Stimulated activated CD8-positive, alpha-beta memory T cell treated with anti-CD3 and anti-CD28 coated beads, Interleukin-4, amount 100 ng/mL, for 24 hours (primary cell): Measurements from ENCODE around the gene RSPH3.
"Not testable (repeated sequence)": the region's sequence is repeated elsewhere in the genome, so short reads cannot be mapped to it uniquely, and the experiment has no call there.

Experiments used
- DNase-seq: peaks from one replicate; pipeline ENCODE4 v3.0.0-alpha.2; 2020; ENCODE audit warnings: low read depth

The RSPH3 gene

DNA sequence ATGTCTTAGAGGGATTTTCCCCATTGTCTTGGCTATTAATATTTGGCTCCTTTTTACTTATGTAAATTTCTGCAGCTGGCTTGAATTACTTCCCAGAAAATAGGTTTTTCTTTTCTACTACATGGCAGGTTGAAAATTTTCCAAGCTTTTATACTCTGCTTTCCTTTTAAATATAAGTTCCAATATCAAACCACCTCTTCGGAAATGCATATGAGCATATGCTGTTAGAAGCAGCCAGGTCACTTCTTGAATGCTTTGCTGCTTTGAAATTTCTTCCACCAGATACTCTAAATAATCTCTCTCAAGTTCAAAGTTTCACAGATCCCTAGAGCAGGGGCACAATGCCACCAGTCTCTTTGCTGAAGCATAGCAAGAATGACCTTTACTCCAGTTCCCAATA lies 25.2 kb upstream of the RSPH3 start:
- DNase-seq, result not testable (repeated sequence)

DNA sequence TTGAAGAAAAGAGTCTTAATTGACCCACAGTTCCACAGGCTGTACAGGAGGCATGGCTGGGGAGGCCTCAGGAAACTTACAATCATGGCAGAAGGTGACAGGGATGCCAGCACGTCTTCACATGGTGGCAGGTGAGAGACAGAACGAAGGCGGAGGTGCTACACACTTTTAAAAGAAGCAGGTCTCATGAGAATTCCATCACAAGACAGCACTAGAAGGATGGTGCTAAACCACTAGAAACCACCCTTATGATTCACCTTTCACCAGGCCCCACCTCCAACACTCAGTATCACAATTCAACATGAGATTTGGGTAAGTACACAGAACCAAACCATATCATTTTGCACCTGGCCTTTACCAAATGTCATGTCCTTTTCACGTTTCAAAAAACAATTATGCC lies 23.9 kb upstream of the RSPH3 start:
- DNase-seq, result no peak

DNA sequence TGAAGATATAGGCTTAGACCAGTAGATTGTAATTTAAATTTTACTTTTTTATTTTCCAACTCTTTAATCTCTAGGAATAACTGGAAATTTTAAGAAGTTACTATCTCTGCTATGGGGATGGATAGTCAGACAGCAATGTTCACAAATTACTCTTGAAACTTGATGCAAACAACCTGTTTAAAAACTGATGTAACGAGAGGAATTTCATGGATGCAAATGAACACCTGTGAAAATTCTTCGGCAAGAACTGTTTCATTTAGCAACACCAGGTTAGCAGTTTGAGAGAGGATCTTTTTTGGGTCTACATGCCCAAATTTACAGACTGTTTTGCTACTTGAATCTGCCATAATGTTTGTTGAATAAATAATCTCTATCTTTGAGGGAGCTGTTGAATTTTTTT lies 20.0 kb upstream of the RSPH3 start:
- DNase-seq, result no peak

DNA sequence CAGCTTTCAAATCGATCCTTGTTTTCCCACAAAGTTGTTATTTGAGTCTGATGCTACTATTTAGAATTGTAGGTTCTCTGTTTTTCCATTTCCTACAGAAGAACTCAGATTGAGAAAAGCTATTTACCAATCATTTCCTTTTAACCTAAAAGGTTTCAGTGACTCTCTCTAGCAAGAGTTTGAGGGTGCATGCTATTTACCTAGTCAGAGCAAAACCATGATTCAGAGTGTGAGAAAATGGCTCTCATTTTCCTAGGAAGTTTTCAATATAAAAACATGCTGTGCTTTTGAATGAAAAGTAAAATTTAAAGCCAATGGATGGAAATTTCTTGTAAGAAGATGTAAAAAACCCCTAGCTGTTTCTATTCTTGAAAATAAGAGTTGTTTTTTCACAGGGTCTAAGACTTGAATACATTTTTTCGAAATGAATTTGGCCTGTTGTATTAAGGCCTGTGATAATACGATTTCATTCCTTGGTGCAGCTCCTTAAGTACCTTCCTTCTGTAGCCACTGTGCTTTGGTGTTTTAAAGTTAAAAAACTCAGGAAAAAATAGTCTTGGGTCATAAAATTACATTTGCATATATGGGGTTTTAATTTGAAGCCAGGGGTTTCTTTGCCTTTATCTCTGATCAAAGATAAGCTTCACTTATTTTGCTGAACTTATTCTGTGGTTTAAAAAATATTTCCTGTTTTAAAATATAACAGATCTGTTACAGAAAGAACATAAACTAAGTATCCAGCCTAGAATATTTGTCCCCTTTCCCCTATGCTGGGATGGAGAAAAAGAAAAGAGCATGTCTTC lies 18.0 kb upstream of the RSPH3 start:
- no peak for DNase-seq

DNA sequence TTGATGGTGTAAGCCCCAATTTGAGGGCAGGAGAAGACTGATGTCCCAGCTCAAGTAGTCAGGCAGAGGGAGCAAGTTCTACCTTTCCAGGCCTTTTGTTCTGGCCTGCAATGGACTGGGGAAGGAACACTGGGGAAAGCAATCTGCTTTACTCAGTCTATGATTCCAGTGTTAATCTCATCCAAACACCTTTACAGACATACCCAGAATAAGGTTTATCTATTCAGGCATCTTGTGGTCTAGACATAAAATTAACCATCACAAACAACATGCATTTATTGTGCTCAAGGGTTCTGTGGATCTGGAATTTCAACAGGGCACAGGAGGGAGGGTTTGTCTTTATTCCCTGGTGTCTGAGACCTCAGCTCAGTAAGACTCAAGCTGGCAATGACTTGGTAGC lies 14.4 kb upstream of the RSPH3 start:
- no peak for DNase-seq

DNA sequence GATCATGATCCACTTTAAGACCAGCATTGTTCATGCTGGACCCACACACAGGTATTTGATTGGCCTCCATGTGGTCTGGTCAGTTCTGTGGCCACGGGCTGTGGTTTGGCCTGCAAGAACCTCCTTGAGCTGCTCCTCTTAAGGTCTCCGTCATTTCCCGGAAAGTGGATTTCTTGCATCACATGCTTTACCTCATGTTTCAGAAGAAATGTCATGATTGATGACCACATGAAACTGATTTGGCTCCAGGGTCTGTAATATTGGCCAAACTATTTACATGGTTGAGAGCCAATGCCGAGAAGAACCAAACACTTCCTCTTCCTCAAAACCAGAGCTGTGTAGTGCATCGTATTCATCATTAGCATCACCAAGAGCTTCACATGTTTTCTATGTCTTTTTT lies 13.2 kb upstream of the RSPH3 start:
- no peak for DNase-seq

DNA sequence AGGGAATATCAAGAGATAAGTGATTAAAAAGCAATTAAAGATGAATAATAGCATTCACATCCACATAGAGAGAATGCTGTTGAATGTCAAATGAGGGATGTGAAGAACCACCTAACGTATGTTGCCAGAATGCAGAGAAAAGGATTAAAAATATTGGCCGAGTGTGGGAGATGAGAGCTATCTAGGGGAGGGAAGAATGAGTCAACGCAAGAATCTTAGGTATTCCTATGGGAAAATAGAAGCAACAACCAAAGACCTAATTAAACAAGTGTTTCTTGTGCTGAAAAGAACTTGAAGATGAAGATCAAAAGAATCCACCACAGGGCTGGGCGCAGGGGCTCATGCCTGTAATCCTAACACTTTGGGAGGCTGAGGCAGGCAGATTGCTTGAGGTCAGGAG lies 12.2 kb upstream of the RSPH3 start:
- no peak for DNase-seq

DNA sequence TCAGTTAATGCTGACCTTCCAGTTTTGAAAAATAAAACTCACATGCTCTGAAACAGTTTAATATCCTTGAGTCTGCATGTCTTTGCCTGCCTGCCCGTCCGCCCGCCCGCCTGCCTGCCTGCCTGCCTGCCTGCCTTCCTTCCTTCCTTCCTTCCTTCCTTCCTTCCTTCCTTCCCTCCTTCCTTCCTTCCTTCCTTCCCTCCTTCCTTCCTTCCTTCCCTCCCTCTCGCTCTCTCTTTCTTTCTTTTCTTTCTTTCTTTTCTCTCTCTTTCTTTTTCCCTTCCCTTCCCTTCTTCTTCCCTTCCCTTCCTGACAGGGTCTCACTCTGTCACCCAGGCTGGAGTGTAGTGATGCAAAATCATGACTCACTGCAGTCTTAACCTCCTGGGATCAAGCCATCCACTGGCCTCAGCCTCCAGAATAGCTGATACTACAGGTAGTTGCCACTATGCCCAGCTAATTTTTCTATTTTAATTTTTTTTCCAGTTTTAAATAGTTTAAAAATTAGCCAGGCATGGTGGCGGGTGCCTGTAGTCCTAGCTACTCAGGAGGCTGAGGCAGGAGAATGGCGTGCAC lies 10.1 kb upstream of the RSPH3 start:
- not testable (repeated sequence) for DNase-seq

DNA sequence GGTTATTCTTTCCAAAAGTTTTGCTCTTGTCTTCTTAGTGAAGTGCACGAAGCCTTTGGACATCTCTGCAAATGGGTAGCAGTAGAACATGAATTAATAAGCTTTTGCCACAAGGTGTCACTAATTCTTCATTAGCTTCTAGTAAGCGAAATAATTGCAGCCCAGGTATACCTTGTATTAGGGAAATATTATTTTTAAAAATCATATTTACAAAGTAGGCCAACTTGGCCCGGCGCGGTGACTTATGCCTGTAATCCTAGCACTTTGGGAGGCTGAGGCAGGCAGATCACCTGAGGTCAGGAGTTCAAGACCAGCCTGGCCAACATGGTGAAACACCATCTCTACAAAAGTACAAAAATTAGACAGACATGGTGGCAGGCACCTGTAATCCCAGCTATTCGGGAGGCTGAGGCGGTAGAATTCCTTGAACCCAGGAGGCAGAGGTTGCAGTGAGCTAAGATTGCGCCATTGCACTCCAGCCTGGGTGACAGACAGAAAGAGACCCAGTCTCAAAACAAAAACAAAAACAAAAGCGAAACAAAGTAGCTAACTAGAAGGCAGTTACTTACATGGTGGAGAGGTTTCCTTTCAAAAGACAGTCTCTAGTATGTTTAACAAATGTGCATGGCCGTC lies 8.8 kb upstream of the RSPH3 start:
- DNase-seq, result no peak

DNA sequence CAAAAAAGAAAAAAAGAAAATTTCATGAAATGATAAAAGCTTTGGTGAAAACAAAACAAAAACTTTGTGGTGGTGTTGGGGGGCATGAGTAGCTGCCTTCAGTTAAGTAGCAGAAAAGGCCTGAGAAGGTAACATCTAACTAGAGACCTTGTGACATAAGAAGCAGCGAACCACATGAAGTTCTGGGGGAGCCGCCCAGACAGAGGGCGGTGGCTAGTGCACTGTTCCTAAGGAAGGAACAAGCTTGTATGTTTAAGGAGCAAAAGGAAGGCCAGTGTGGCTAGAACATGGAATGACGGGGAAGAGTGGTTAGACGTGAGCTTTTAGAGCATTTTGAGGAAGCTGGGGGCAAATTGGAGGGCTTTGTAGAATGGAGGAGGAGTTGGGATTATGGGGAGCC lies 7.5 kb upstream of the RSPH3 start:
- DNase-seq, result no peak

DNA sequence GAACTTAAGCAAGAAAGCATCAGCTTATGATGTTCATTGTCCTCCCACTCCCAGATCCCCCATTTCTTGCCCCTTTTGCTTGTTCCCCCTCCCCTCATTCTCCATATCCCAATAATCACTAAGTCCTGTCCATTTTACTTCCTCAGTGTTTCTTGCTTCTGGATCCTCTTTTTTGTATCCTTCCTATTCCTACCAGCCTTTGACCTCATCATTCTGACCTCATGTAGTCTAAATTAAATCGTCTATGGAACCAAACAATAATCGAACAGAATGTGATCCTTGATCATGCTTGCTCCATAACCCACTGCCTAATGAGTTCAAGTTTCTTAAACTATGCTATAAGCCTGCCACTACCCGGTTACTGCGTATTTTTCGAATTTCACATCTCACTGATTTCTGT lies 5.4 kb upstream of the RSPH3 start:
- no peak for DNase-seq

DNA sequence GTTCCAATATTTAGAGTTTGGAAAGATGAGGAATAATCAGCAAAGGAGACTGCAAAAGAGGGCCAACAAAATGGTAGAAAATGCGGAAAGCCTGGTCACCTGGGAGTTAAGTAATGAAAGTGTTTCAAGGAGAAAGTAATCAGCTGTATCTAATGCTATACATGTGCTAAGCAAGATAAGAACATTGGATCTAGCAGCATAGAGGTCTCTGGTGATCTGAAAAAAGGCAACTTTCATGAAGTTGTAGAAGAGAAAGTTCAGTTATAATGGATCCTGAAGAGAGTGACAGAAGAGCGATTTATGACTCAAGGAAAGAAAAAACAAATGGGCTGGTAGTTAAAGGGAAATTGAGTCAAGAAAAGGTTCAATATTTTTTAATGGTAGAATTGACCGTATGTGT lies 4.6 kb upstream of the RSPH3 start:
- DNase-seq, result no peak

DNA sequence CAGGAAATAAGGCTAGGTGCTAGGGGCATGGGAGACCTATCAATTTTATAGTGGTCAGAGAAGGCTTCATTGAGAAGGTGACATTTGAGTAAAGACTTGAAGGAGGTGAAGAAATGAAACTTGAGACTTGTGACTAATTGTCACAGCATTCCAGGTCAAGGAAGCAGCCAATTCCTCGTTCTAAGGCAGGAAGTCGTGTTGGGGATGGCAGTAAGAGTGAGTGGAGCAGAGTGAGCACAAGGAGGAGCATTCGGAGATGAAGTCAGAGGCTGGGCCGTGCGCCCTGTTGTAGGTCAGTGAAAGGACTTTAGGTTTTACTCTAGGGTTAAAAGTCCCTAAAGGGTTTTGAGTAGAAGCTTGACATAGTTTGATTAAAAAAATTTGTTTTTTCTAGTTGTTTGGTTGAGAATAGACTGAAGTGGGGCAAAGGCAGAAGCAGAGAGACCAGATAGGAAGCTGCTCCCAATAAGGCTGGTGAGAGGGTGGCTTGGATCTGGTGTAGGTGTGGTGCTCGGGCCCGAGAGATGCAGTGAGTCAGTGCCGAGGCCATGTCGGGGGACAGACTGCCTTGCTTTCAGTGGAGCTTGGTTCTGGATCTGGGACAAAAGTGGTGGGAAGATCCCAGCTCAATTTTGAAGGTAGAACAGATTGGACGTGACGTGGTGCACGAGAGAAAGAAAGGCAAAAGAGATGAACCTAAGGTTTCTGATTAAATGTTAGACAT lies 2.6 kb upstream of the RSPH3 start:
- DNase-seq, result no peak

DNA sequence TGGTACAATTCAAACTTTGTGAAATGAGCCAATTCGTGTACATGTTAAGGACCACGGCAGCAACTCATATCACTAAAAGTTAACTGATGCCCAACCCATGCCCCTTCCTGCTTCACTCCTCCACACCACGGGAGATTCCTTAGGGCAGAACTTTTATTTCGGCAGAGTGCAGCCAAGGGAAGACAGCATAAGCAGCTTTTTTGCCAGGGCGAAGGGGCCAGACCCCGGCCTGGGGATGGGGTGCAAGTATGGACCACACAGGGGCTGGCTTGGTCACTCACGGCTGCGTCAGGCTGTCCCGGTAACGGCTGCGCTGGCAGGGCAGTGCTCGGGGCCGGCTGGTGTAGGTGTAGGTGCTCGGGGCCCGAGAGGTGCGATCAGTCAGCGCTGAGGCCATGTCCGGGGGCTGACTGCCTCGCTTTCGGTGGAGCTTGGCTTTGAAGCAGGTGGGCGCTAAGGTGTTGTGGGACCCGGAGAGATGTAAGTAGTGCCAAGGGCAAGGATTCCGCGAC lies 792 bp downstream of the RSPH3 start:
- DNase-seq, result no peak

DNA sequence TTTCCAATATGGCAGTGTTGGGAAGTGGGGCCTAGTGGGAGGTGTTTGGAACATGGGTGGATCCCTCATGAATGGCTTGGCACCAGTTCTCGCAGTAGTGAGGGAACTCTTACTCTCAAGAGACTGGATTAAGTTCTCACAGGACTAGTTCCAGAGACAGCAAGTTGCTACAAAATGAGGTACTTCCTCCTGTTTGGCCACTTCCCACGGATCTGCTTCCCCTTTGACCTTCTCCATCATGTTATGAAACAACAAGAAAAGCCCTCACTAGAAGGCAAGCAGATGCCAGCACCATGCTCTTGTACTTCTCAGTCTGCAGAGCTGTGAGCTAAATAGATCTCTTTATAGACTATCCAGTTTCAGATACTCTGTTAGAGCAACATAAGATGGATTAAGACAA lies 3.1 kb downstream of the RSPH3 start:
- no peak for DNase-seq

DNA sequence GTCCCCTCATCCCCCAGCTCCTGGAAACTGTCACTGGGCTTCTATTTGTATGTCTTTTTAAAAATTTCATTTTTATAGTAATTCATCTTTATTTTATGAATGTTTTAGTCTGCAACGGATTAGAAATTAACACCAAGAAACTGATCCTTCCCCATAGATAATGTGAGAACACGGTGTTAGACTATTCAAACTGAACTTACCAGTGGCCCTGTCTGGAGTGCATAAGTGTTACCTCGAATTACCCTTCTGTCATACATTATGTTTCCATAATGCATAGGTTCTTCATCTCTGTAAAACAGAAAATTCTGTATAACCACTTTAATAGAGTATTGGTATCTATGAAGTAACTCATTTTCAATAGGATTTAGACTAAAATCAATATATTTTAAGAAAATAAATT lies 6.4 kb downstream of the RSPH3 start:
- no peak for DNase-seq

DNA sequence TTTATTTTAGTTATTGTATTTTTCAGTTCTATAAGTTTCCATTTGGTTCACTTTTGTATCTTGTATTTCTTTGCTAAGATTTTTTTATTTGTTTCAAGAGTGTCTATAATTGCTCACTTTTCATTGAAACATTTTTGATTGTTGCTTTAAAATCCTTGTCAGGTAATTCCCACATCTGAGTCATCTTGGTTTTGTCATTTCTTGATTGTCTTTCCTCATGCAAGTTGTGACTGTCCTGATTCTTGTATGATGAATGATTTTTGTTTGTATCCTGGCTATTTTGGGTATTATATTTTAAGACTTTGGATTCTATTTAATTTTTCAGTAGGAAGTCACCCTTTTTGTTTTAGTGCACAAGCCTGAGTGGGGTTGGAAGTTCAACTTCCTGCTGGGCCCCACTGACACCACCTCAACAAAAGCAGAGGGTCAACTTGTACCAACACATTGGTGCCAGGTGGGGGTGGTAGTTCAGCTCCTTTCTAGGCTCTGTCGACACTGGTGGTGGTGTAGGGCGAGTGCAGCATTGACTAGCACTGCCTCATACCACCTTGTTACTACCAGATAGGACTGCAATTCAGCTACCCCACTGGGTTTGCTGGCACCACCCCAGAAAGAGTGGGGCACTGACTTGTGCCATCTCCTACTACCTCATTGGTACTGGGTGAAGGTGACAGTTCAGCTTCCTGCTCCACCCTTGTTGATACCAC lies 8.8 kb downstream of the RSPH3 start:
- no peak for DNase-seq

DNA sequence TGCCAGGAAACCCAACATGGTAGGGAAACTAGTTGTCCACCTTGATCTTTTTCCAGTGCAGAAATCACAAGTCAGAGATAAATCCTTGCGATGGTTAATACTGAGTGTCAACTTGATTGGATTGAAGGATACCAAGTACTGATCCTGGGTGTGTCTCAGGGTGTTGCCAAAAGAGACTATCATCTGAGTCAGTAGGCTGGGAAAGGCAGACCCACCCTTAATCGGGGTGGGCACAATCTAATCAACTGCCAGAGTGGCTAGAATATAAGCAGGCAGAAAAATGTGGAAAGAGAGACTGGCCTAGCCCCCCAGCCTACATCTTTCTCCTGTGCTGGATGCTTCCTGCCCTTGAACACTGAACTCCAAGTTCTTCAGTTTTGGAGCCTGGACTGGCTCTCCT lies 10.3 kb downstream of the RSPH3 start:
- DNase-seq, result not testable (repeated sequence)

DNA sequence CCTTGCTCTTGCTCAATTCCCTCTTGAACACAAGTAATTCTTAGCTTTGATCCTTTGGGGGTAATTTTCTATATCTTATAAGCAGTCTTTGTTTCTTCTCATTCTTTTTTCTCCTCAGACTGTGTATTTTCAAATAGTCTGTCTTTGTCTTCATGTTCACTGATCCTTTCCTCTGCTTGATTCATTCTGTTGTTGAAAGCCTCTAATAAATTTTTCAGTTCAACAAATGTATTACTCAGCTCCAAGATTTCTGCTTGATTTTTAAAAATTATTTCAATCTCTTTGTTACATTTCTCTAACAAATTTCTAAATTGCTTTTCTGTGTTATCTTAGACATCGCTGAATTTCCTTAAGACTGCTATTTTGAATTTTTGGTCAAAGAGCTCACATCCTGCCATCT lies 11.5 kb downstream of the RSPH3 start:
- no peak for DNase-seq

DNA sequence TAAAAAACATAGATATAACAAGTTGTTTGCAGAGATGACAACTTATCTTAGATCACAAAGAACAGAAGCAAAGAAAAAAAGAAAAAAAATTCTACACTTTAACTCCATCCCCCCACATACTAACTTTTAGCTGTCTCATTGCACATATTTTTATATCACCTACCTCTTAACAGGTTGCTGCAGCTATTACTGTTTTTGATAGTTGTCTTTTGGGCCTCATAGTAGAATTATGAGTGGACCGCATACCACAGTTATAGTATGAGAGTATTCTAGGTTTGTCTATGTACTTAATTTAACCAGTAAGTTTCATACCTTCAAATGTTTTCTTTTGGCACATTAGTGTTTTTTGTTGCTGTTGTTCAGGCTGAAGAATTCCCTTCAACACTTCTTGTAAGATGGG lies 12.3 kb downstream of the RSPH3 start:
- DNase-seq, result no peak

DNA sequence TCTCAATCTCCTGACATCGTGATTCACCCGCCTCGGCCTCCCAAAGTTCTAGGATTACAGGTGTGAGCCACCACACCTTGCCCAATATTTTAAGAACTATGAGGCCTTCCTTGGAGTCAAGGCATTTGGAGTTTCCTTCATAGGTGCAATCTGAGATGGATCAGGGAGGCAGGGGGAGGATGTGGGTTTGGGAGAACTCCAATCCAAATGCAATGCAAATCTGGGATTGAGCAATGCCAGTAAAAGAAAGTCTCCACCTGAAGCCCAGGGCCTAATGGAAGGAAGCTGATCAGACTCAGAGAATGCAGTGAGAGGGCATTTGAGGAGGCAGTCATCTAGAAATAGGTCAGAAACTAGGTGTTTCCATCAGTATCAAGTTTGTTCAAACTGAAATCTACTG lies 21.2 kb downstream of the RSPH3 start:
- no peak for DNase-seq

DNA sequence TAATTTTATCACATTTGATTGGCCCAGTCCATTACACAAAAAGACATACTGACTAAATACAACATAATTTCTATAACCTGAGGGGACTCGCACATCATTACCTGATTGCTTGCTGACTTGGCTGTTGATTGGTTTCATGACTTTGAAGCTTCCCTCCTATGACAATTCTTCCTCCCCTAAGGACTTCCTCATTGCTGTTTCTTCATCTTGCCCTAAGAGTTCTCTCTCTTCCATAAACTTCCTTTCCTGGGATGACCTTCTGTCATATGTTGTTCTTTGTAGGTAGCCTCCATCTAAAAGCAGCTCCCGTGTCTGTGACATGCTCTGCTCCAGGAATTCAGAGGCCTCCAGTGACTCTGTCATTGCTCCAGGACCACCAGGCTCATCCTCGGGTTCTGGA lies 22.6 kb downstream of the RSPH3 start:
- DNase-seq, result no peak
